ENCODE data around the gene WDR70.

DNA sequence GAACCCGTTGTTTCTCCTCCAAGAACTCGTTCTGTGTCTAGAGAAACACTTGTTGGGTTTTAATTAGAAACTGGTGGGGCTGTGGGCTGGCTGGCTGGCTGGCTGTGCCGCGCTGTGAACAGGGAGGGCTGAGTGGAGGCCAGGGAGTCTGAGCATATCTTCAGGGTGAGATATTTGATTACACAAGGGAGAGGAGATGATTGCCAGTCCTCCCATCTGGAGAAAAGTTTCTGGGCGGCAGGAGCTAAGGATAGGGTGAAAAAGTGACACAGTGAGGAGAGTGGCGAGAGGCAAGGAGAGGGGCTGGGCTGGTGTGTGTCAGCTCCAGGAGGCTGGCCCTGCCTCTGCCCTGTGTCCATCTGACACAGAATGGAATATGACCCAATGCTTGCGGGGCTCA is 397.7 kb downstream of the WDR70 start:
- TF ChIP-seq POLR2A (IDR thresholded peaks at IDR 0.05) (no peak), EP300 (IDR thresholded peaks at IDR 0.05) (no peak)
- TF ChIP-seq, protein P1, sequence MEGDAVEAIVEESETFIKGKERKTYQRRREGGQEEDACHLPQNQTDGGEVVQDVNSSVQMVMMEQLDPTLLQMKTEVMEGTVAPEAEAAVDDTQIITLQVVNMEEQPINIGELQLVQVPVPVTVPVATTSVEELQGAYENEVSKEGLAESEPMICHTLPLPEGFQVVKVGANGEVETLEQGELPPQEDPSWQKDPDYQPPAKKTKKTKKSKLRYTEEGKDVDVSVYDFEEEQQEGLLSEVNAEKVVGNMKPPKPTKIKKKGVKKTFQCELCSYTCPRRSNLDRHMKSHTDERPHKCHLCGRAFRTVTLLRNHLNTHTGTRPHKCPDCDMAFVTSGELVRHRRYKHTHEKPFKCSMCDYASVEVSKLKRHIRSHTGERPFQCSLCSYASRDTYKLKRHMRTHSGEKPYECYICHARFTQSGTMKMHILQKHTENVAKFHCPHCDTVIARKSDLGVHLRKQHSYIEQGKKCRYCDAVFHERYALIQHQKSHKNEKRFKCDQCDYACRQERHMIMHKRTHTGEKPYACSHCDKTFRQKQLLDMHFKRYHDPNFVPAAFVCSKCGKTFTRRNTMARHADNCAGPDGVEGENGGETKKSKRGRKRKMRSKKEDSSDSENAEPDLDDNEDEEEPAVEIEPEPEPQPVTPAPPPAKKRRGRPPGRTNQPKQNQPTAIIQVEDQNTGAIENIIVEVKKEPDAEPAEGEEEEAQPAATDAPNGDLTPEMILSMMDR (IDR thresholded peaks at IDR 0.05), result no peak

All from suprapubic skin (tissue), 3 donors.